ENCODE results near the gene TRIM37. TPM values are rescaled to one million over a fixed set of nuclear protein-coding genes. Genes with fewer than 3 reads are reported as not detected.

The TRIM37 gene
- total RNA-seq, 1 donor from 2014 or later: 24.8 TPM

DNA sequence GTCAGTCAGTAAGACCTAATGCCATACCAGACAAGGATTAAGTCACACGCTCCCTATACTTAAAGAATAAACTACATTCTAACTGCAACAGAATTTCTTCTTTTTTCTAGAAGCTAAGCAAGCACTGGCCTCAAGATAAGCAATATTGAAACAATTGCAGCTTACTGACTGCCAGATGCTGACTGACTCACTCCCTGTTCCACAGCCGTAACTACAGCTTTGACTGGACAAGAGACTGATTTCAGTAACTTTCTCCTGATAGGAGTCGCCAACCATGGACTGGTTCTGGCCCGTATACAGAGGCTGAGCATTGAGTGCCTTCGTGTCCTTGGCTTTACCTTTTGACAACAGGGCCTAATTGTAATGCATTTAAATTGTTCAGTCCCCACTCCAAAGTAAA lies 67.9 kb downstream of the TRIM37 start:
- no peak for DNase-seq (ENCODE audit: low spot score)

DNA sequence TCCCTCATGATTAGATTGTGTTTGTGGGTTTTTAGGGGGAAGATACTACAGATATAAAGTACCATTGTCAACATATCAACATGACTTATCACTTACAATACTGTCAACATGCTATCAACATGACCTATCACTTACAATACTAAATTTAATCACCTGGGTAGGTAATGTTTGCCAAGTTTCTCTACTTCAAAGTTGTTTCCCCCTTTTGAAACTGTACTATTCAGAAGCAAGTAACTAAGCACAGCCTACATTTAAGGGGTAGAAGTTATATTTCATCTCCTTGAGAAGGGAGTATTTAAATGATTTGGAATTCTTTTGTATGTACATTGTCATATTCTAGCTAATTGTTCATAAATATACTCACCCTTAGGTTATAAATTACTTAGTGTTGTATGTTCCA lies 68.7 kb downstream of the TRIM37 start:
- no peak for DNase-seq (ENCODE audit: low spot score)

DNA sequence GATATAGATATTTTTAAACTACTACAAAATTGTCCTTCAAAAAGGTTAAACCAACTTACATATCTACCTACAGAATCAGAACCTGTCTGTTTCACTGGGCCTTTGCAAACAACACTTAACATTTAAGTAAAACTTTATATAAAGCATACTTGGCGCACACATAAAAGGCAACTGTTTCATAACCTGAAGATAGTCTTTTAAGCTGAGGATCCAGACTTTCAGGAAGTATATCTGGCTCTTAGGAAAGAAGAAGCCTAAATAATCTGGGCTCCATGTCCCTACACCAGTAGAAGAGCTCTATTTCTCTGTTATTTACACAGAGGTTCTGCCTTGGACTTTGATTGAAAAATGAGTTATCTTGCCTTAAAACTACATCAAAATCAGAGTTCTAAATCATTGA lies 75.9 kb downstream of the TRIM37 start:
- no peak for DNase-seq (ENCODE audit: low spot score)

DNA sequence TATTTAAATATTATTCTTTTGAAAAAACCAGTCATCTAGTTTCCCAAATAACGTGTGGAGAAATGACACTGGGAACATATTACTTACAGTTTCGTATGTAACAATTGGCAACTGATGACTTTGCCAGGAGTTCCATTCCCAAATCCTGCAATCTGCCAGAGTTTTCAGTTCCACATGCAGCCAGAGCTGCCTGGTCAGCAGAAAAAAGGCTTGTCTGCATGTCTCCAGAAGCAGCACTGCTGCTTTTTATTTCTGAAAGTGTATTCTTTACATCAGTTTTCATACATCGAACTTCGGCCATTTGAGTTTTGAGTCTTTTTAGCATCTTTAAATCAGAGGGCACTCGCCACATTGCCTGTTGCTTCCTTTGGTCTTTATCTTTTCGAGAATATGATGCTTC lies 78.4 kb downstream of the TRIM37 start:
- no peak for DNase-seq (ENCODE audit: low spot score)

DNA sequence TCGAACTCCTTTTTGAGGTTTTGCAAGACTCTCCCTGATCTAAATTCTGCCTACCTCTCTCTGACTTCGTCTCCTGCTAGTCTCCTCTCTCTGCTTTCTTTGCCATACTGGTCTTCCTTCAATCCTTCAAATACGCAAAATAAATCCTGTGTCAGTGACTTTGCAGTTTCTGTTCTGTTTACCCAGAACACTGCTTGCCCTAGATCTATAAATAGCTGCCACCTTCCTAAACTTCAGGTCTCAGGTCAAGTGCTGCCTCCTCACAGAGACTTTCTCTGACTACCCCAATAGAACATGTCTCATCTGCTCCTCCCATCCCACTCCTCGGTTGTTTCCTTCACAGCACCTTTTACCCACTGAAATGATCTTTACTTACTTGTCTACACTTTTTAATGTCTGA lies 78.9 kb downstream of the TRIM37 start:
- no peak for DNase-seq (ENCODE audit: low spot score)

DNA sequence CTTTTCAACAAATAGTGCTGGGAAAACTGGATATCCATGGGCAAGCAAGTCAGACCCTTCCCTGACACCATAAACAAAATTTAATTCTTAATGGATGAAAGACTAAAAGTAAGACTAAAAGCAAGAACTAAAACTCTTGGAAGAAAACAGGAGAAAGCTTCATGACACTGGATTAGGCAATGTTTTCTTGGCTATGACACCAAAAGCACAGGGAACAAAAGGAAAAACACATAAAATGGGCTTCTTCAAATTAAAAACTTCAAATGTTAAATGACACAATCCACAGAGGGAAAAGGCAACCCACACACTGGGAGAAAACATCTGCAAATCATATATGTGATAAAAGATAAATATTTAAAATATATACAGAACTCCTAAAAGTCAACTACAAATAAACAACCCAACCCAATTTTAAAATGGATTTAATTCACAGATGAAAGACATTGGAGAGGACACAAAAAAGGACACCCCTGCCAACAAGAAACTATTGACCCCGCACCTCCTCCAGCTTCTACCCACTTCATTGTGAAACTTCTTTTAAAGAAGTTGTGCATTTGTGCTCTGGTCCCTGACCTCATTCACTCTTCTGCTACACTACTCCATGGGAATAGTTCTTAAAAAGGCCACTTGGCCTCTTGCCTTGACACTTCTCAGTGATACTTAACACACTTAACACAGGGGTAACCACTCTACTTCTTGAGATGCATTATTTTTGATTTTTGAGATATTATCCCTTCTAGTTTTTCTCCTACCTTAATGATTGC lies 80.3 kb downstream of the TRIM37 start:
- DNase-seq (ENCODE audit: low spot score): no peak

DNA sequence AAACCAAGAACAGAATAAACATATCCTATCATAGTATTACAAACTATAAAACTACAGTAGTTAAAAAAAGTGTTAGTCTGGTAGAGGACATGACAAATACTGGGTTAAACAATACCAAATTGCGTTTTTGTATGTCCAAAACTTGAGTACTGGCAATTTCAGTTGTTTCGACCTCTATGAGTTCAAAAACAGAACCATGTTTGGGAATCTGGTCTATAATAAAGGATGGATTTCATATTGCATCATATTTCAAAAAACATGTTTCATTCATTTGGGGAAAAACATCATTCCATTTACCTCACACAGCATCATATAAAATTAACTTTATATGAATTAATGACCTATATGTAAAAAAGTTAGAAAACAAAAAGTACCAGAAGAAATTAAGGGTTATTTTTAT lies 81.8 kb downstream of the TRIM37 start:
- no peak for DNase-seq (ENCODE audit: low spot score)

DNA sequence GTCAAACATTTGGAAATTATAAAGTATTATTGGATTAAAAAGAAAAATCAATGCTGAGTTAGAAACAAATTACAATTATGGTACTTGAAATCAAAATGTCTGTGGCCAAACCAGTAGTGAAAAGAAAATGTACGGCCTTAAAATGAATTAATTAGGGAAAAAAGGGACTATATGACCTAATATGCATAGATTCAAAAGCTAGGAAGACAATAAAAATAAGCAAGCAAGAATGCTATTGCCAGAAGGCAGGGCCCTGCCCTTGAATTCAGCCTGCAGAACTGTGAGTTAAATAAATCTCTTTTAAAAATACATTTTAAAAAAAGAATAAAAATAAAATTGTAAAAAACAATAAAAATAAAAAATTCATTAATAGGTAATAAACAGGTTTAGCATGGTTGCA lies 88.7 kb downstream of the TRIM37 start:
- no peak for DNase-seq (ENCODE audit: low spot score)

DNA sequence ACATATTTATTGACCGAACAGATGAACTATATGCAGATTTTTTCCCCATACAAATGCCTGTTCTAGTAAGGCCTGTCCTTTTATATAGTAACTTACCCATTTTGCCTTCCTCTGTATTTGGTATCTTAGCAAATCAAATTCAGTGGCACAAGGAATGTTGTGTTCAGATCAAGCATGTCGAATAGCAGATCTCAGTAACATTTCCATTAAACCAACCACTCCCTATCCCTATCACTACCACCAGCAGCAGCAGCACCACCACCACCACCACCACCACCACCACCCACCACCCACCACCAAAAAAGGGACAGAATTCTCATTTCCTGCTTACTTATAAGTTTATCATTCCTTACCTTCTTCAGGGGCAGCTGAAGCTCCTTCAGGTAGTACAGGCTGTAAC lies 94.7 kb downstream of the TRIM37 start:
- no peak for DNase-seq (ENCODE audit: low spot score)

DNA sequence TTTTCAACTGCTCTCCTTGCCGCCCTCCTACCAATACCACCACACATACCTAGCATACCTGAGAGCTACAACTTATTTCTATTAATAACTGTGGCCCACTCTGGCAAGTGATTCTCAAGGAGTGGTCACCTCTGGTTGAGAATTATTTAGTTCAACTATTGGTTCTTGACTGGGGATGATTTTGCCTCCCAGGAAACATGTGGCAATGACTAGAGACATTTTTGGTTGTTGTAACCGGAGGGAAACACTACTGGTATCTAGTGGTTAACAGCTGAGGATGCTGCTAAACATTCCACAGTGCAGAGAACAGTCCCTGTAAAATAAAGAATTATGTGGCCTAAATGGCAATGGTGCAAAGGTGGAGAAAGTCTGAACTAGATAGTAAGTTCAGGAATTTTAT lies 96.7 kb downstream of the TRIM37 start:
- DNase-seq (ENCODE audit: low spot score): no peak

DNA sequence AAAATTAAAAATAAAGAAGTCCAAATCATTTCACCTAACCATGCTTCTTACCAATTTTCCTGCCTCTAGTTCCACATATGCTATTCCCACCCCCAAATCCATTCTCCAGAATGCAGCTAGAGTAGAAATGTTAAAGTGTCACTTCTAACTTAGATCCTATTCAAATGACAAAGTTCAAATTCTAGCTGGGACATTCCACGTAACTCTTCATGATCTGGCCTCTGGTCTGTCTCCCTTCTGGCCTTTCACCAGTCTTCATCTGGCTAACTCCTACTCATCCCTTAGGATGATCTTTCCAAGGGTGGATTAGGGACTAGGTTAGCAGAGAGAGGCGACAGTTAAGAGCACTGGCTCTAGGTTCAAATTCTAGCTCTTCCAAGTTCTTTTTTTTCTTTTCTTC lies 97.9 kb downstream of the TRIM37 start:
- DNase-seq (ENCODE audit: low spot score): no peak

DNA sequence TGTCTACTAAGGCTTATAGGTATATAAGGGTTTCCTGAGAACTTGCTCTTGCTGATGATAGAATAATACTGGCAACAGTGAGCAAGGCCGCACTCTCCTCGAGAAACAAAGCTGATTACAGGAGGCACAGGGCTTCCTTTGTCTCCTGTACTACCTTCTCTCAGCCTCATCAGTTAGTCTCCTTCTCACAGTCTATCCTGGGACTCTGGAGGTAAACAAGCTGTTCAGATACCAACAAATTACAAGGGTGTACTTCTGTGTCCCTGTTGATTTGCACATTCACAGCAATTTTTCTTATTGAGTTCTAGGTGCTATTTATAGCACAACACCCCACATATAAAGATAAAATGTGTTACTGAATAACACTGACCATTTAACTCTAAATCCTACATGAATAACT lies 98.7 kb downstream of the TRIM37 start:
- DNase-seq (ENCODE audit: low spot score): no peak

DNA sequence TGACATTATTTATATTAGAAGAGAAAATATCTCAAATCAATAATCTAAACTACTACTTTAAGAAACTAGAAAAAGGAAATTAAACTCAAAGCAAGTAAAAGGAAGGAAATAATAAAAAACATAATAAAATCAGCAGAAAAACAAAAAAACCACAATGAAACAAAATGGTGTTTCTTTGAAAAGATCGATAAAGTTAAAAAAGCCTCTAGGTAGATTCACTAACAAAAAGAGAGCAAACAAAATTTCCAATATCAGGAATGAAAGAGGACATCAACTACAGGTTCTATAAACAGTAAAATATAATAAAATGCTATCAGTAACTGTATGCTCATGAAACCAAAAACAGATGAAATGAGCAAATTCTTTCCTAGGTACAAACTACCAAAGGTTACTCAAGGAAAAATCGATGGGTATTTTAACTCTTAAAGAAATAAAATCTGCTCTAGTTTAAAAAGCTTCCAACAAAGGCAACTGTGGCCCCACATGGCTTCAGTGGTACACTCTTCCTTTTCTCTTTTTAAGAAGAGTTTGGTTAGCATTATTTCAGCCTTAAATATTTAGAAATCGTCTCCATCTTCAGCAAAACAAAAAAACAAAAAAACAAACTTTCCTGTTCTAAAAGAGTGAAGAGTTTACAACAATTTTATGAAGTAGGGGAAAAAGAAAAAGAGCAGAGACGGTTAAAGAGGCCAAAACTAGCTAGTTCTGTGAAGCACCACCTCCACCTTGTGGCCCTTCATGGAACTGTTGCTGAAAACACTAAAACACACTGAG lies 102.2 kb downstream of the TRIM37 start:
- peak; percentile 72 for DNase-seq (ENCODE audit: low spot score)

DNA sequence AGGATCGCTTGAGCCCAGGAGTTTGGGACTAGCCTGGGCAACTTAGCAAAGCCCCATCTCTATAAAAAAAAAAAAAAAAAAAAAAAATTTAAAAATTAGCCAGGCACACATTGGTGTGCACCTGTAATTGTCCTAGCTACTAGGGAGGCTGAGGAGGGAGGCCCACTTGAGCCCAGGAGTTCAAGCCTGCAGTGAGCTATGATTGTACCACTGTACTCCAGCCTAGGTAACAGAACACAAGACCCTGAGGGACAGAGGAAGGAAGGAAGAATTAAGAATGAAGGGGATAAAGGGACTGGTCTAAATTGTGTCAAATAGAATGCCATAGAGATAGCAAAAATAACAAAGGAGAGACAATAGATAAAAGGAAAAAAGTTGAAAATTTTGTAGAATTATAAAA lies 102.8 kb downstream of the TRIM37 start:
- no peak for DNase-seq (ENCODE audit: low spot score)

DNA sequence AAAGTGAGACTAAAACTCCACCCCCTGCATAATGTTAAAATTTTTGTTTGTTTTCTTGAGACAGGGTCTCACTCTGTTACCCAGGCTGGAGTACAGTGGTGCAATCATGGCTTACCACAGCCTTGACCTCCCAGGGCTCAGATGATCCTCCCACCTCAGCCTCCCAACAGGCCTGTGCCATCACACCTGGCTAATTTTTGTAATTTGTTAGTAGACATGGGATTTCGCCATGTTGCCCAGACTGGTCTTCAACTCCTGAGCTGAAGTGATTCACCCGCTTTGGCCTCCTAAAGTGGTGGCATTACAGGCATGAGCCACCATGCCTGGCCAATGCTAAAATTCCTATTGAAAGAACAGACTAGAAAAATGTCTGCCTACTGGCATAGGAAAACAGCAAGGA lies 103.8 kb downstream of the TRIM37 start:
- DNase-seq (ENCODE audit: low spot score): no peak

DNA sequence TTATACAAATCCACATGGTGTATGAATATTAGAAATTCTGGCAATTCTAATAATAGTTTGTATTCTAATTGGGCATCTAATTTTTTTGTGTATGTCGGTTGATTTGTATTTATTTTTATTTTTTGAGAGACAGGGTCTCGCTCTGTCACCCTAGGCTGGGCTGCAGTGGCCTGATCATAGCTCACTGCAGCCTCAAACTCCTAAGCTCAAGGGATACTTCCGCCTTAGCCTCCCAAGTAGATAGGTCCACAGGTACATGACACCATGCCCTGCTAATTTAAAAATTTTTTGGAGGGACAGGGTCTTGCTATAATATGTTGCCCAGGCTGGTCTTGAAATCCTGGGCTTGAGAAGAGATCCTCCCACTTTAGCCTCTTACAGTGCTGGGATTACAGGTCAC lies 104.6 kb downstream of the TRIM37 start:
- DNase-seq (ENCODE audit: low spot score): no peak

DNA sequence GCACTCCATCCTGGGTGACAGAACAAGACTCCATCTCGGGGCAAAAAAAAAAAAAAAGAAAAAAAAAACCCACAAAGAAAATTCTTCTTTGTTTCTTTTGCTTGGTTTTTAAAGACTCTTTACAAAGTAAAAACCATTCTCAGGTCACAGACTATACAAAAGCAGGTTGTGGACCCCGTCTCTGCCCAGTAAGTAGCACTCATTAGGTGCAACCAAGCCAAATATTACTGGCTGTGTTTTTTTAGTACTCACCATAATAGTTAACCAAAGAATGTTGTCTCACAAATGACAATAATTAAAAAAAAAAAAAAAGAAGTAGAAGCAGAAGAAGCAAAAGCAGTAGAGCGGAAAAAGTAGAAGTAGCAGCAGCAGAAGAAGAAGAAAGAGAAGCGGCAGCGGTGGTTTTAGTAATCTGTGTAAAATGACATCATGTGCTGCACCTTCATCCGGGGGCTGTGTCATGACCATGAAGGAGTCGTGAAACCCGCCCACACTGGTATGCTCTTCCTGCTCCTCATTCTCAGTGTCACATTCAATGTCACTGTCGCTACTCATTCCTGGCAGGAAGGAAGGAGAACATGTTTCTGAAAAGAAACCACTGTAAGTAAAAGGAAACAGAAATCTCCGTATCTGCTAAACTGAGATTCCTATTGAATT lies 105.4 kb downstream of the TRIM37 start:
- DNase-seq (ENCODE audit: low spot score): peak; percentile 52

DNA sequence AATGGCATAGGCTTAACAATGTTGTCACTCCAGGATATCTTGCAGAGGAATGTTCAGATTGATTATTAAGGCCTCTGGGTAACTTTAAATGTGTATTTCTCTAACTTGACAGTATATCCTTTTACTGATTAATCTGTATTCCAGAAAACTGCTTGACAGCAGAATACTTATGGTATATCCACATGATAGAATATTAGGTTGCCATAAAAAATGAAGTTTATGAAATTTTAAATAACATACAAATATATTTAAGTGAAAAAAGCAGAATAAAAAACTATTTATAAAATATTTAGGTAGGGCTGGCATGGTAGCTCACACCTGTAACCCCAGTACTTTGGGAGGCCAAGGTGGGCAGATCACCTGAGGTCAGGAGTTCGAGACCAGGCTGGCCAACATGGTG lies 106.7 kb downstream of the TRIM37 start:
- no peak for DNase-seq (ENCODE audit: low spot score)

DNA sequence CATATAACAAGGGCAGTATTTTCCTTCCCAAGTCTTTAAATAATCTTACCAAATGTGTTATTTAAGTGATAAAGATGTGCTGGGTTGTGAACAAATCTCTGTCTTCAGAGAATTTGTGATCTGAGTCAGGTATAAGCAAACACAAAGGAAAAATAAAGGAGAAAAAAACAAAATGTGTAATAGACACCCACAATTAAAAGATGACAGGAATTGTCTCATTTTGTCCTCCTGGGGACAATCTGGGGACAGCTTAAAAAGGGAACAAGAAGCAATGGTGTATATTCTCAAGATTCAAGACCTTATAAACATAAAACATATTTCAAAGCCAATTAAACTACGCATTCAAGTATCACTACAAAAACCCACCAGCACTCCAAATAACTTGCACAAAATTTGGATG lies 107.2 kb downstream of the TRIM37 start:
- no peak for DNase-seq (ENCODE audit: low spot score)

DNA sequence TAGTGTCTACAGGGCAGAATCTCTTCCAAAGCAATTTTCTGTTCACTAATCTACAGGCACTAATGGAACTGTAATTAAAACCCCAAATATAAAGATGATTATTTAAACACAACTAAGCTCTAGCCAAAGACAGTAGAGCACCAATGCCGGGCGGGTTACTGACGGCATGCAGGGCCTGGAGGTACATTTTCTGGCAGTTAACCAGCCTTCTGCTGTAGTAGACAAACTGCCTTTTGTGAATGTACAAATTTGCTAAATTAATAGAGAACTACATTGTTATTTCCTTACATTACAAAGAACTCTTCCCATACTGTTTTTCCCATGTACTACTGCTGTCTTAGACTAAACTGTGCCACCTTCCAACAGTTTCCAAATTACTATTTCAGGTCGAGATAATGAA lies 107.8 kb downstream of the TRIM37 start:
- no peak for DNase-seq (ENCODE audit: low spot score)

DNA sequence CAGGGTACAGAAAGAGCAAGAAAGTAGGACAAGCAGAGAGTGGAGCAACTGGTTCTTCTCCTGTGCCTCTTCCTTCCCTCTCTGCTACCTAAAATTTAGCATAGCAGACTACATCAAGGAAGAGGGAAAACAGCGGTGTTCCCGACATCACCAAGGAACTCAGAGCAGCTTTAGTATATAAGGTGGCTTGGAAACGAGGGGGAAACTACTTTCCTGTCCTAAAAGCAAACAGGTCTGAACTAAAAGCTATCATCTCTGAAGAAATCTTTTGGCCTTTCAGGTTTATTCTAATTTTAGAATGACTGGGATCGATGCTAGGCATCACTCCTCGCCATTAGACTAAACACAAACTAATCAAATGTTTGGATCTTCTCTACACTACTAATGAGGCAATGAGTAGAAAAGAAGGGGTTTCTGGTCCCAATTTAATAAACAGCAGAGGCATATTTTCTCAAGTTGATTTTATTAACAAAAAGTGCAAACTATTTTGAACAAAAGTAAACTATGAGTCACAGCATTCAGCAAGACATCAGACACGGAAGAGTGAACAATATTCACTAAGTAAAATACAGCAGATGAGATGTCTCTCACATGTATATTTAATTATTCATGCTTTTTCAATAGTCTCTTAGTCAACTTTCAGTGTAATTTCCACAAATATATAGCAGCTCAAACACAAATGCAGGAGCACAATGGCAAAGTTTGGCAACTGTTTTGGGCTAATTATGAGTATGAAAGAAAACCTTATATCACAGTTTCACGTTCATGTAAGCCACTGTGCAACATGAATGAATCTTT lies 108.7 kb downstream of the TRIM37 start:
- DNase-seq (ENCODE audit: low spot score): no peak

DNA sequence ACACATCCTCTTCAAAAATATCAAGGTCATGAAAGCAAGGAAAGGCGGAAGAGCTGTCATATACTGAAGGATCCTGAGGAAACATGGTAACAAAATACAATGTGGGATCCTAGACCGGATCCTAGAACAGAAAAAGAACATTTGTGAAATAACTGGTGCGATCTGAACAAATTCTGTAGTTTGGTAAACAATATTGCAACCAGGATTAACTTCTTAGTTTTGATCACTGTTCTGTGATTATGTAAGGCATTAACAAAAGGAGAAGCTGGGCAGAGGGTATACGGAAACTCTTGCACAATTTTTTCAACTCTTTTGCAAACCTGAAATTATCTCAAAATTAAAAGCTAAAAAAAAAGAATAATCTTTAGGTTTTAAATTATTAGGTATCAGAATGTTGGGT lies 109.7 kb downstream of the TRIM37 start:
- no peak for DNase-seq (ENCODE audit: low spot score)

All from mucosa of gallbladder (tissue), 1 donor.